ENCODE data around the gene SPOCD1.

The SPOCD1 gene

GRCh38 chr1:31798433-31799195 is 17.2 kb downstream of the SPOCD1 start:
- Histone ChIP-seq H3K4me1 (ENCODE audit: control insufficient read depth, low read depth, low read length) (peaks cover 2% of the 10 kb centered on the region), H3K4ac (ENCODE audit: low read depth, low read length) (no peak overlapping the region), H4K8ac (ENCODE audit: low read depth, low read length) (no peak overlapping the region), H3K4me2 (ENCODE audit: low read length) (no peak overlapping the region), H4K5ac (ENCODE audit: low read length) (no peak overlapping the region), H3K27ac (ENCODE audit: low read depth, low read length) (no peak overlapping the region), H3K23ac (ENCODE audit: low read length) (no peak overlapping the region), H3K56ac (ENCODE audit: low read length) (no peak overlapping the region), H3K4me3 (ENCODE audit: low read length) (no peak overlapping the region), H3K79me2 (ENCODE audit: control insufficient read depth, insufficient read depth, low read length) (no peaks in the 10 kb centered on the region), H3K18ac (ENCODE audit: low read length) (no peak overlapping the region), H2BK15ac (replicated peaks; ENCODE audit: low read depth) (no peak overlapping the region), H2AK5ac (ENCODE audit: low read length) (no peak overlapping the region), H2BK120ac (ENCODE audit: low read depth, low read length) (no peak overlapping the region), H3K36me3 (ENCODE audit: control insufficient read depth, insufficient read depth, low read length) (no peaks in the 10 kb centered on the region), H3K9ac (ENCODE audit: low read length) (no peak overlapping the region), H2BK5ac (ENCODE audit: low read length) (no peak overlapping the region), H3K27me3 (ENCODE audit: insufficient read depth, low read length, poor library complexity) (no peaks in the 10 kb centered on the region), H3K79me1 (ENCODE audit: low read length) (no peaks in the 10 kb centered on the region)
- WGBS (ENCODE audit: extremely low coverage, insufficient coverage, low lambda C conversion rate), result no CpG with 5 or more reads among the region's 17 CpGs
- no peak for DNase-seq

GRCh38 chr1:31798086-31798432 is 17.8 kb downstream of the SPOCD1 start:
- H3K4me3 ChIP-seq (ENCODE audit: low read length), result no peak overlapping the region

GRCh38 chr1:31797216-31797615 is 18.6 kb downstream of the SPOCD1 start:
- Histone ChIP-seq H3K18ac (ENCODE audit: low read length) (no peak overlapping the region), H3K27ac (ENCODE audit: low read depth, low read length) (no peak overlapping the region), H2BK120ac (ENCODE audit: low read depth, low read length) (no peak overlapping the region), H3K4me1 (ENCODE audit: control insufficient read depth, low read depth, low read length) (peaks cover 2% of the 10 kb centered on the region), H3K36me3 (ENCODE audit: control insufficient read depth, insufficient read depth, low read length) (no peaks in the 10 kb centered on the region), H3K4ac (ENCODE audit: low read depth, low read length) (no peak overlapping the region), H4K5ac (ENCODE audit: low read length) (no peak overlapping the region), H3K27me3 (ENCODE audit: insufficient read depth, low read length, poor library complexity) (no peaks in the 10 kb centered on the region), H2BK5ac (ENCODE audit: low read length) (no peak overlapping the region), H3K4me3 (ENCODE audit: low read length) (no peak overlapping the region), H3K79me1 (ENCODE audit: low read length) (no peaks in the 10 kb centered on the region), H3K23ac (ENCODE audit: low read length) (no peak overlapping the region), H3K79me2 (ENCODE audit: control insufficient read depth, insufficient read depth, low read length) (no peaks in the 10 kb centered on the region), H2AK5ac (ENCODE audit: low read length) (no peak overlapping the region), H3K9ac (ENCODE audit: low read length) (no peak overlapping the region), H3K56ac (ENCODE audit: low read length) (no peak overlapping the region), H3K4me2 (ENCODE audit: low read length) (no peak overlapping the region), H4K8ac (ENCODE audit: low read depth, low read length) (no peak overlapping the region), H2BK15ac (replicated peaks; ENCODE audit: low read depth) (no peak overlapping the region)
- no peak for DNase-seq
- no CpG with 5 or more reads among the region's 5 CpGs for WGBS (ENCODE audit: extremely low coverage, insufficient coverage, low lambda C conversion rate)

More at GRCh38 chr1:31798086-31798432, 17.8 kb downstream of the SPOCD1 start:
- Histone ChIP-seq H2BK120ac (ENCODE audit: low read depth, low read length) (no peak overlapping the region), H3K23ac (ENCODE audit: low read length) (no peak overlapping the region), H2BK5ac (ENCODE audit: low read length) (no peak overlapping the region), H3K18ac (ENCODE audit: low read length) (no peak overlapping the region), H3K79me2 (ENCODE audit: control insufficient read depth, insufficient read depth, low read length) (no peaks in the 10 kb centered on the region), H3K4me2 (ENCODE audit: low read length) (no peak overlapping the region), H3K79me1 (ENCODE audit: low read length) (no peaks in the 10 kb centered on the region), H2BK15ac (replicated peaks; ENCODE audit: low read depth) (no peak overlapping the region), H3K9ac (ENCODE audit: low read length) (no peak overlapping the region), H3K4me1 (ENCODE audit: control insufficient read depth, low read depth, low read length) (peaks cover 2% of the 10 kb centered on the region), H2AK5ac (ENCODE audit: low read length) (no peak overlapping the region), H4K8ac (ENCODE audit: low read depth, low read length) (no peak overlapping the region), H3K27ac (ENCODE audit: low read depth, low read length) (no peak overlapping the region), H3K27me3 (ENCODE audit: insufficient read depth, low read length, poor library complexity) (no peaks in the 10 kb centered on the region), H3K36me3 (ENCODE audit: control insufficient read depth, insufficient read depth, low read length) (no peaks in the 10 kb centered on the region), H3K56ac (ENCODE audit: low read length) (no peak overlapping the region), H4K5ac (ENCODE audit: low read length) (no peak overlapping the region), H3K4ac (ENCODE audit: low read depth, low read length) (no peak overlapping the region)
- DNase-seq, result no peak
- no CpG with 5 or more reads among the region's 8 CpGs for WGBS (ENCODE audit: extremely low coverage, insufficient coverage, low lambda C conversion rate)

GRCh38 chr1:31796707-31797106 is 19.1 kb downstream of the SPOCD1 start:
- H4K5ac ChIP-seq (ENCODE audit: low read length), result no peak overlapping the region
- no peak overlapping the region for H4K8ac ChIP-seq (ENCODE audit: low read depth, low read length)
- no peak overlapping the region for H3K4ac ChIP-seq (ENCODE audit: low read depth, low read length)
- H3K4me1 ChIP-seq (ENCODE audit: control insufficient read depth, low read depth, low read length), result peaks cover 2% of the 10 kb centered on the region
- no peak overlapping the region for H3K4me2 ChIP-seq (ENCODE audit: low read length)
- H2BK120ac ChIP-seq (ENCODE audit: low read depth, low read length), result no peak overlapping the region
- no peaks in the 10 kb centered on the region for H3K79me2 ChIP-seq (ENCODE audit: control insufficient read depth, insufficient read depth, low read length)
- H2AK5ac ChIP-seq (ENCODE audit: low read length), result no peak overlapping the region
- H3K56ac ChIP-seq (ENCODE audit: low read length), result no peak overlapping the region
- no peak overlapping the region for H3K18ac ChIP-seq (ENCODE audit: low read length)
- H2BK15ac ChIP-seq (replicated peaks; ENCODE audit: low read depth), result no peak overlapping the region
- H3K79me1 ChIP-seq (ENCODE audit: low read length), result no peaks in the 10 kb centered on the region
- H3K27me3 ChIP-seq (ENCODE audit: insufficient read depth, low read length, poor library complexity), result no peaks in the 10 kb centered on the region
- no peaks in the 10 kb centered on the region for H3K36me3 ChIP-seq (ENCODE audit: control insufficient read depth, insufficient read depth, low read length)
- DNase-seq, result no peak
- H2BK5ac ChIP-seq (ENCODE audit: low read length), result no peak overlapping the region
- H3K9ac ChIP-seq (ENCODE audit: low read length), result no peak overlapping the region
- no peak overlapping the region for H3K23ac ChIP-seq (ENCODE audit: low read length)
- H3K4me3 ChIP-seq (ENCODE audit: low read length), result no peak overlapping the region
- H3K27ac ChIP-seq (ENCODE audit: low read depth, low read length), result no peak overlapping the region
- no CpG with 5 or more reads among the region's 7 CpGs for WGBS (ENCODE audit: extremely low coverage, insufficient coverage, low lambda C conversion rate)

GRCh38 chr1:31795801-31796621 is 19.8 kb downstream of the SPOCD1 start:
- Histone ChIP-seq H3K9ac (ENCODE audit: low read length) (no peak overlapping the region), H3K4me2 (ENCODE audit: low read length) (no peak overlapping the region), H3K4me3 (ENCODE audit: low read length) (no peak overlapping the region), H3K4ac (ENCODE audit: low read depth, low read length) (no peak overlapping the region), H3K27ac (ENCODE audit: low read depth, low read length) (no peak overlapping the region), H2AK5ac (ENCODE audit: low read length) (no peak overlapping the region), H3K56ac (ENCODE audit: low read length) (no peak overlapping the region), H2BK15ac (replicated peaks; ENCODE audit: low read depth) (no peak overlapping the region), H3K79me1 (ENCODE audit: low read length) (no peaks in the 10 kb centered on the region), H4K5ac (ENCODE audit: low read length) (no peak overlapping the region), H3K36me3 (ENCODE audit: control insufficient read depth, insufficient read depth, low read length) (no peaks in the 10 kb centered on the region), H3K18ac (ENCODE audit: low read length) (no peak overlapping the region), H2BK120ac (ENCODE audit: low read depth, low read length) (no peak overlapping the region), H3K23ac (ENCODE audit: low read length) (no peak overlapping the region), H3K79me2 (ENCODE audit: control insufficient read depth, insufficient read depth, low read length) (no peaks in the 10 kb centered on the region), H4K8ac (ENCODE audit: low read depth, low read length) (no peak overlapping the region), H3K4me1 (ENCODE audit: control insufficient read depth, low read depth, low read length) (peaks cover 2% of the 10 kb centered on the region), H2BK5ac (ENCODE audit: low read length) (no peak overlapping the region), H3K27me3 (ENCODE audit: insufficient read depth, low read length, poor library complexity) (no peaks in the 10 kb centered on the region)
- no peak for DNase-seq
- WGBS (ENCODE audit: extremely low coverage, insufficient coverage, low lambda C conversion rate), result no CpG with 5 or more reads among the region's 13 CpGs
